HG03108 (cell line): ENCODE results near the gene HSPA4L.

ENCODE experiments used
- ATAC-seq: cut with Tn5 transposase; IDR thresholded peaks from one replicate; pipeline ENCODE4 v1.9.1; 2021; ENCODE audit warnings: moderate library complexity; ENCODE audit not compliant: unreplicated experiment

Gene HSPA4L

DNA sequence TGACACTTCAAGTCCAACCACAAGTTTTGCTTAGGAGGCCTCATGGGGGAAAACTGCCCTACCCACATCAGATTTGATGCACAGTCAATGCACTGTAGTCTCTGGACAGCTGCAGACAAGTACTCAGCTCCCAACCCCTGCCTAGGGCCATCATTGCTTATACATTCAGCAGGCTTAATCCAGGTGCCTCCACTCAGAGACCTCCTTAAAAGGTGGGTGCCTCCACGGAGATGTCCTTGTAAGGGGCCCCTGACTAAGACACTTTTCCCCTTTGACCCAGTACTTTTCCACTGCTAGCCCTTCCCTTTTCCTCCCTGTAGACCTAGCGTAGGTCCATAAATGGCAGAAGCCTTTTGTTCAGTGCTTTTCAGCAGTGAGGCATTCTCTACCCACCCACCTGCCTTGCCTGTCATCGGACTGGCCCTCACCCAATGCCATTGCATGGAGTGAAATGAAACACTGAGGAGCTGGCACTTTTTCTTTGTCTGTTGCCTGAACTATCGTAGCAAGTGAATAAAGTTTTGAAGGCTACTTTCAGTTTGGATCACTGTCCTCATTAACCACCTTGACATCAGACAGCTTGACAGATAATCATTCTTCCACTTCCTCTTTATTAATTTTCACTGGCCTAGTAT is 74.8 kb downstream of the HSPA4L start:
- peak; percentile 77 for ATAC-seq

GRCh38 chr4:127857641-127858040 is 75.5 kb downstream of the HSPA4L start:
- ATAC-seq: no peak

- ATAC-seq: no peak
Measured at GRCh38 chr4:127868196-127868595, 86.1 kb downstream of the HSPA4L start.

DNA sequence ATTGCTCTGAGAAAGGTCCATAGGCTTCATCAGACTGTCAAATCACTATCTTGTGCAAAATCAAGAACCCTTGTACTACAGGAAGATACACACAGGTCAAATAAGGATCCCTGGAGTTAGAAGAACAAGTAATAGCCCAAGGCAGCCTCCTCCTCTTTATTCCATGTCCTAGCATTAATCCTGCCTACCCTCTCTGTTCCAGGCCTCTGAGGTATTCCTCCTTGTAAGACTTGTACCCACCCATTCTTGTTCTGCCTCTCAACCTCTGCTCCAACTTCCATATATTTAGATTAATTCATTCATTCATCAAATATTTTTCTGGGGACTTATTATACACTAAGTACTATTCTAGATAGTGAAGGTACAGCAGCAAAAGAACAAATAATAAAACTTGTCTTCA is 88.2 kb downstream of the HSPA4L start:
- ATAC-seq: no peak

DNA sequence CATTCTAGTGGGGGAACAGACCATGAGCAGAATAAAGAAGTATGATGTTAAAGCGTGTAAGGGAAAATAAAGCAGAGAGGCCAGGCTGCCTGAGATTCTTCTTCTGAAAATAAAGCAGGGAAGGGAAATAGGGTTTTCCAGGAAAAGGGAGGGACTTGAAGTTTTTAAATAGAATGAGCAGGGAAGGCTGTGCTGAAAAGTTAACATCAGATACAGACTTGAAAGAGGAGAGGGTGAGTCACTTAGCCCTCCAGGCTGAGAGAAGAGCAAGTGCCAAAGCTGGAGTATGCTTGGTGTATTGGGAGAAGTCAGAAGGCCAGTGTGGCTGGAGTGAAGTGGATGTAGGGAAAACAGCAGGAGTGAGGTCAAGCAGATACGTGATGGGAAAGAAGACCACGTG is 88.6 kb downstream of the HSPA4L start:
- no peak for ATAC-seq

GRCh38 chr4:127875791-127876190 is 93.7 kb downstream of the HSPA4L start:
- ATAC-seq: no peak

- peak; percentile 94 for ATAC-seq
Measured at GRCh38 chr4:127880763-127881562, 98.8 kb downstream of the HSPA4L start, which contains the start of gene PLK4. Gene PLK4 (plus strand): TSS chr4:127880893. CDS start chr4:127881135, 242 bp downstream.

GRCh38 chr4:127881563-127881864 is 99.4 kb downstream of the HSPA4L start:
- peak; percentile 32 for ATAC-seq

DNA sequence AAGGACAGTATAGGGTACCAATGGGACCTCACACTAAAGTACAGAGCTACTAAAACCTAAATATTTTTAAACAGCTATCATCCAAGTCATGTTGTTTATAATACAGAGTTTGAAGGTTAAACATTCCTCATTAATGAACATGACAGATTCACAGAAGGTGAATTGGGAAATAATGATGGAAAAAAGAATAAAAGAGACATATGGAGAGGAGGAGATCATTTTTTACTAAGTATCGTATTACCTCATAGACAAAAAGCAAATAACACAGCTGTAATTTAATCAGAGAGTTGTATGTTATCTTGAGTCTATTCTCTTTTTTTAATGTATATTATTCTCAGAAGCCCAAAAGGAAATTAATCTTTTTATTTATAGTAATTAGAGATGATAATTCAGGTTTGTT is 106.4 kb downstream of the HSPA4L start:
- no peak for ATAC-seq

- no peak for ATAC-seq
Measured at GRCh38 chr4:127889903-127890302, 107.8 kb downstream of the HSPA4L start.
